MCF 10A (cell line): ENCODE results near the gene CKAP5. TPM values are rescaled to one million over a fixed set of nuclear protein-coding genes. Genes with fewer than 3 reads are reported as not detected.
"Not testable (repeated sequence)": the region's sequence is repeated elsewhere in the genome, so short reads cannot be mapped to it uniquely, and the experiment has no call there.

Source experiments
- BruUV-seq: library from RNA; stranded (reverse); fragments of 400-500 nt; replicated peaks from 2 replicates; lab custom pipeline; 2021; lab: Mats Ljungman, UMichigan
- CTCF ChIA-PET: fragments of 300-600 bp; sonication (Branson Sonifier 250); formaldehyde crosslinking; extraction: SDS; loops from one replicate; lab custom pipeline; 2021; ENCODE audit warnings: antibody characterized with exemption, inconsistent platforms; lab: Yijun Ruan, JAX
- POLR2A ChIA-PET: fragments of 300-600, 350-650 bp; sonication (Branson Sonifier 250); formaldehyde crosslinking; extraction: SDS; loops from one replicate; lab custom pipeline; 2020; ENCODE audit warnings: antibody characterized with exemption, inconsistent platforms; lab: Yijun Ruan, JAX
- DNase-seq: peaks from one replicate; pipeline ENCODE4 v3.0.0-alpha.2; 2018; ENCODE audit not compliant: unreplicated experiment
- H3K27ac Mint-ChIP-seq: one replicate; pipeline ENCODE4 v1.8.0; 2022; ENCODE audit warnings: mild to moderate bottlenecking, low read depth, mixed read lengths; ENCODE audit not compliant: unreplicated experiment
- H3K27me3 Mint-ChIP-seq: one replicate; pipeline ENCODE4 v1.8.0; 2022; ENCODE audit warnings: mixed read lengths; ENCODE audit not compliant: insufficient read depth, unreplicated experiment
- H3K36me3 Mint-ChIP-seq: one replicate; pipeline ENCODE4 v1.8.0; 2022; ENCODE audit warnings: mild to moderate bottlenecking, moderate library complexity, mixed read lengths; ENCODE audit not compliant: insufficient read depth, unreplicated experiment
- H3K4me1 Mint-ChIP-seq: one replicate; pipeline ENCODE4 v1.8.0; 2022; ENCODE audit warnings: mixed read lengths; ENCODE audit not compliant: insufficient read depth, unreplicated experiment
- H3K4me3 Mint-ChIP-seq: one replicate; pipeline ENCODE4 v1.8.0; 2022; ENCODE audit warnings: mild to moderate bottlenecking, moderate library complexity, mixed read lengths; ENCODE audit not compliant: unreplicated experiment
- H3K9me3 Mint-ChIP-seq: one replicate; pipeline ENCODE4 v1.8.0; 2022; ENCODE audit warnings: mixed read lengths; ENCODE audit not compliant: unreplicated experiment
- CTCF ChIP-seq: fragments of 200-600 bp; IDR thresholded peaks from one replicate; pipeline ENCODE4 v1.8.0; 2022; ENCODE audit warnings: antibody characterized with exemption, mild to moderate bottlenecking; ENCODE audit not compliant: unreplicated experiment
- intact Hi-C: fragments of 100-400 bp; cut with micrococcal nuclease; formaldehyde crosslinking; loops from 2 replicates; pipeline ENCODE4 v1.14.1; 2022
- total RNA-seq: library from RNA; stranded (reverse); gene quantifications from 2 replicates; pipeline ENCODE4 v1.2.3, GENCODE V29; 2022

CKAP5 gene
- total RNA-seq, 1 experiment from 2014 or later: 193 TPM

GRCh38 chr11:46710821-46711269 lies 135.2 kb downstream of the CKAP5 start:
- no peak for TF ChIP-seq CTCF
- DNase-seq: peak; percentile 31
- ChIA-PET POLR2A (interaction anchor here (0.6 to 4.0 kb wide), 3 partner anchors 10 to 1005 kb away, joined by 3 to 23 read pairs (median 3); partner anchors contain the start of genes ARHGAP1, RAPSN and ZNF408), CTCF (interaction anchor here (0.6 to 0.7 kb wide), 2 partner anchors 92 to 610 kb away, joined by 3 read pairs; no protein-coding TSS in a partner anchor)
- no TSS peak for BruUV-seq
- Mint-ChIP-seq H3K4me3 (no peak overlapping the region), H3K36me3 (peaks cover 15% of the 10 kb centered on the region), H3K27ac (no peak overlapping the region), H3K4me1 (no peaks in the 10 kb centered on the region), H3K9me3 (no peaks in the 10 kb centered on the region), H3K27me3 (no peaks in the 10 kb centered on the region)
- intact Hi-C loops: no loop called here

- H3K4me3 Mint-ChIP-seq, intact Hi-C loops, H3K9me3 Mint-ChIP-seq, BruUV-seq, CTCF ChIA-PET, DNase-seq, H3K4me1 Mint-ChIP-seq, H3K27me3 Mint-ChIP-seq, H3K27ac Mint-ChIP-seq: not testable (repeated sequence)
- POLR2A ChIA-PET: interaction anchor here (0.6 kb wide), 1 partner anchor 849 kb away, joined by 3 read pairs; no protein-coding TSS in a partner anchor
- H3K36me3 Mint-ChIP-seq: peaks cover 26% of the 10 kb centered on the region
Observed at GRCh38 chr11:46709351-46709750, 136.7 kb downstream of the CKAP5 start.

- peaks cover under 1% of the 10 kb centered on the region for H3K4me1 Mint-ChIP-seq
- BruUV-seq: no TSS peak
- no peak overlapping the region for H3K27ac Mint-ChIP-seq
- no peak for TF ChIP-seq CTCF
- intact Hi-C loops: no loop called here
- H3K27me3 Mint-ChIP-seq: no peaks in the 10 kb centered on the region
- POLR2A ChIA-PET: interaction anchor here (1.0 kb wide), 1 partner anchor 19 kb away, joined by 3 read pairs; no protein-coding TSS in a partner anchor
- peaks cover 43% of the 10 kb centered on the region for H3K36me3 Mint-ChIP-seq
- H3K4me3 Mint-ChIP-seq: no peak overlapping the region
- no peak for DNase-seq
- CTCF ChIA-PET: no interaction called here
- no peaks in the 10 kb centered on the region for H3K9me3 Mint-ChIP-seq
Observed at GRCh38 chr11:46706886-46707285, 139.2 kb downstream of the CKAP5 start.

- POLR2A ChIA-PET: interaction anchor here (1.0 kb wide), 1 partner anchor 18 kb away, joined by 4 read pairs; no protein-coding TSS in a partner anchor
- CTCF ChIA-PET: interaction anchor here (0.6 kb wide), 1 partner anchor 89 kb away, joined by 3 read pairs; no protein-coding TSS in a partner anchor
Observed at GRCh38 chr11:46705070-46705688, 140.9 kb downstream of the CKAP5 start.

More at GRCh38 chr11:46705070-46705688, 140.9 kb downstream of the CKAP5 start:
- Mint-ChIP-seq H3K27me3 (no peaks in the 10 kb centered on the region), H3K4me3 (no peak overlapping the region), H3K27ac (no peak overlapping the region), H3K4me1 (peaks cover 7% of the 10 kb centered on the region), H3K36me3 (peaks cover 57% of the 10 kb centered on the region), H3K9me3 (no peaks in the 10 kb centered on the region)
- DNase-seq: no peak
- no peak for TF ChIP-seq CTCF
- BruUV-seq: no TSS peak
- intact Hi-C loops: no loop called here
